HG02571 (cell line): Measurements from ENCODE around the gene C11orf52.

ENCODE experiments used
- ATAC-seq: cut with Tn5 transposase; IDR thresholded peaks from one replicate; pipeline ENCODE4 v1.9.1; 2021; ENCODE audit warnings: mild to moderate bottlenecking, moderate library complexity; ENCODE audit not compliant: unreplicated experiment

Gene C11orf52

GRCh38 chr11:111974446-111974845, 55.7 kb downstream of the C11orf52 start:
- ATAC-seq, result no peak

- ATAC-seq, result no peak
Measured at GRCh38 chr11:111975076-111975806, 56.5 kb downstream of the C11orf52 start.

- no peak for ATAC-seq
Measured at GRCh38 chr11:111976119-111976766, 57.5 kb downstream of the C11orf52 start.
